DOHH2 (cell line): Measurements from ENCODE around the gene SYT1.

Experiments used
- H3F3A ChIP-seq: fragments of 200-600 bp; sonication (generic), shearing (Covaris generic); 2 replicates; pipeline ENCODE4 v1.6.0; 2016; ENCODE audit warnings: antibody characterized with exemption, mild to moderate bottlenecking; ENCODE audit not compliant: control insufficient read depth, insufficient read depth
- H3K27ac ChIP-seq: fragments of 200-600 bp; sonication (generic); 2 replicates; pipeline ENCODE4 v1.5.1; 2014; ENCODE audit warnings: low read depth, mild to moderate bottlenecking, low read length, moderate library complexity
- H3K27me3 ChIP-seq: fragments of 200-600 bp; sonication (generic); 2 replicates; pipeline ENCODE4 v1.6.1; 2014; ENCODE audit warnings: mild to moderate bottlenecking, low read length, mixed read lengths; ENCODE audit not compliant: control insufficient read depth
- H3K36me3 ChIP-seq: fragments of 200-600 bp; sonication (generic); 2 replicates; pipeline ENCODE4 v1.6.1; 2014; ENCODE audit warnings: mild to moderate bottlenecking, low read length, moderate library complexity, mixed read lengths; ENCODE audit not compliant: control insufficient read depth
- H3K4me1 ChIP-seq: fragments of 200-600 bp; sonication (generic); 2 replicates; pipeline ENCODE4 v1.6.1; 2014; ENCODE audit warnings: mild to moderate bottlenecking, low read length, mixed read lengths; ENCODE audit not compliant: control insufficient read depth
- H3K4me2 ChIP-seq: fragments of 200-600 bp; sonication (generic); 2 replicates; pipeline ENCODE4 v1.6.0; 2014; ENCODE audit warnings: mild to moderate bottlenecking, low read length, moderate library complexity
- H3K4me3 ChIP-seq: fragments of 200-600 bp; sonication (generic); 2 replicates; pipeline ENCODE4 v1.5.1; 2014; ENCODE audit warnings: mild to moderate bottlenecking, low read length, mixed read lengths
- H3K79me2 ChIP-seq: fragments of 200-600 bp; sonication (generic); 2 replicates; pipeline ENCODE4 v1.6.1; 2014; ENCODE audit warnings: mild to moderate bottlenecking, low read length, mixed read lengths; ENCODE audit not compliant: control insufficient read depth
- H3K9me2 ChIP-seq: fragments of 200-600 bp; sonication (generic); replicated peaks from 2 replicates; pipeline ENCODE4 v1.6.1; 2014; ENCODE audit warnings: mild to moderate bottlenecking, low read length, mixed read lengths; ENCODE audit not compliant: control insufficient read depth
- H3K9me3 ChIP-seq: fragments of 200-600 bp; sonication (generic); 2 replicates; pipeline ENCODE4 v1.6.1; 2014; ENCODE audit warnings: antibody characterized with exemption, low read length, mixed read lengths; ENCODE audit not compliant: control insufficient read depth, insufficient read depth
- H4K20me1 ChIP-seq: fragments of 200-600 bp; sonication (generic); 2 replicates; pipeline ENCODE4 v1.6.0; 2014; ENCODE audit warnings: low read depth, mild to moderate bottlenecking, antibody characterized with exemption, low read length, moderate library complexity; ENCODE audit not compliant: control insufficient read depth, insufficient read depth
- EZH2phosphoT487 ChIP-seq: fragments of 200-600 bp; sonication (generic); IDR thresholded peaks from 2 replicates; pipeline ENCODE4 v1.6.1; 2017; ENCODE audit warnings: borderline replicate concordance, mild to moderate bottlenecking, antibody characterized with exemption, low read length, moderate library complexity, mixed read lengths
- TF ChIP-seq, protein P1 (sequence below): fragments of 200-600 bp; sonication (generic); IDR thresholded peaks from one replicate; pipeline ENCODE4 v1.5.1; 2014; ENCODE audit warnings: antibody characterized with exemption, mild to moderate bottlenecking, low read depth, low read length; ENCODE audit not compliant: poor library complexity, severe bottlenecking

The SYT1 gene

DNA sequence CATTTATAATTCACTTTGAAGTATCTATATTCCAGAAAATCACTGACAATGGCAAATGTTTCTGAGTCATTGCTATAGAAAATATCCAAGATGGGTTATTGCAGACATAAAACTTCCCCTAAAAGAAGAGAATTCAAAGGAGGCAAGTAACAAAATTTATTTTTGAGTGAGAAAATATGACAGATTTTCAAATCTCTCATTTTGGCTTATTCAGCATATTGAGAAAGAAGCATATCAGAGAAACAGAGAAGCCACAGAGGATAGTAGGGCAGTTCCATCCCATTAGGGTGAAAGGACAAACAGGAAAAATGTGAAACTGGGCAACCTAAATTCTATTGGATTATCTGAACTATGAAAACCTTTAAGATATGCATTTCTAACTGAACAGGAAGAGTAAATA, 85.0 kb downstream of the SYT1 start:
- Histone ChIP-seq H3K9me2 (no peaks in the 10 kb centered on the region), H3K36me3 (no peaks in the 10 kb centered on the region), H3K27ac (no peak overlapping the region), H3K27me3 (no peaks in the 10 kb centered on the region), H3F3A (no peaks in the 10 kb centered on the region), H3K4me1 (no peaks in the 10 kb centered on the region), H3K79me2 (no peaks in the 10 kb centered on the region), H3K4me3 (no peak overlapping the region), H4K20me1 (no peaks in the 10 kb centered on the region), H3K9me3 (no peaks in the 10 kb centered on the region), H3K4me2 (no peak overlapping the region)
- TF ChIP-seq, protein P1, sequence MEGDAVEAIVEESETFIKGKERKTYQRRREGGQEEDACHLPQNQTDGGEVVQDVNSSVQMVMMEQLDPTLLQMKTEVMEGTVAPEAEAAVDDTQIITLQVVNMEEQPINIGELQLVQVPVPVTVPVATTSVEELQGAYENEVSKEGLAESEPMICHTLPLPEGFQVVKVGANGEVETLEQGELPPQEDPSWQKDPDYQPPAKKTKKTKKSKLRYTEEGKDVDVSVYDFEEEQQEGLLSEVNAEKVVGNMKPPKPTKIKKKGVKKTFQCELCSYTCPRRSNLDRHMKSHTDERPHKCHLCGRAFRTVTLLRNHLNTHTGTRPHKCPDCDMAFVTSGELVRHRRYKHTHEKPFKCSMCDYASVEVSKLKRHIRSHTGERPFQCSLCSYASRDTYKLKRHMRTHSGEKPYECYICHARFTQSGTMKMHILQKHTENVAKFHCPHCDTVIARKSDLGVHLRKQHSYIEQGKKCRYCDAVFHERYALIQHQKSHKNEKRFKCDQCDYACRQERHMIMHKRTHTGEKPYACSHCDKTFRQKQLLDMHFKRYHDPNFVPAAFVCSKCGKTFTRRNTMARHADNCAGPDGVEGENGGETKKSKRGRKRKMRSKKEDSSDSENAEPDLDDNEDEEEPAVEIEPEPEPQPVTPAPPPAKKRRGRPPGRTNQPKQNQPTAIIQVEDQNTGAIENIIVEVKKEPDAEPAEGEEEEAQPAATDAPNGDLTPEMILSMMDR = no peak
- no peak for TF ChIP-seq EZH2phosphoT487

DNA sequence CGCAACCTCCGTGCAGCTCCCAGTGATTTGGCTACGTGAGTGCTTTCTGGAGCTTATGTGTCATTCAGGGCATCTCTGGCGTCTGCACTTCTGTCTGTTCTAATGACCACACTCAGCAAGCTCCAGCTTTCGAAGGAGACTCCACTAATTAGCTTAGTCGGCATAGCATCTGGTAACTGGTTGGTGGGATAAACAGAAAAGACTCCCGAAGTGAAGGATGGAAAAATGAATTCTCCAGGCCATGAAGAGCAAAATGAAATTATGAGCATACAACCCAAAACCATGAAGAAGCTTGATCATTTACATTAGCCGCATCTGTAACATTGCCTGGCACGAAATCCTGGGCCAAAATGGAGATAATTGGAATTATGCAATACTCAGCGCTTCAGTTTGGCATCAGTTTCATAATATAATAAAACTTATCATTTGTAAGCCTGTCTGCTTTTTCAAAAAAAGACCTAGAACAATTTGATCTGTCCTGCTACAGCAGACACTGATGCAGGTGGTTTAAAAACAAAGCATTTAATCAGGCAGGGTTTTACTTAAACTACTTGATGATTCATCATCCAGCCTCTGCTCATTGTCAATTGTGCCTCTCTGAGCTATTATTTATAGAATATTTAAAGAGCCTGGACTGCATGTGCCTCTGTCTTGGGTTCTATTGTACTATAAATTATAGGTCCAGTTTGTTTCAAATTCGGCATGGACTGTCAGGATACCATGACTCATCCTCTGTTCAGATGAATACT, 87.4 kb downstream of the SYT1 start:
- H3K9me3 ChIP-seq = no peaks in the 10 kb centered on the region
- no peaks in the 10 kb centered on the region for H3K4me1 ChIP-seq
- no peaks in the 10 kb centered on the region for H3K36me3 ChIP-seq
- H3K27me3 ChIP-seq = no peaks in the 10 kb centered on the region
- H4K20me1 ChIP-seq = no peaks in the 10 kb centered on the region
- no peak for TF ChIP-seq EZH2phosphoT487
- TF ChIP-seq, protein P1 = no peak
- no peaks in the 10 kb centered on the region for H3K79me2 ChIP-seq
- no peaks in the 10 kb centered on the region for H3F3A ChIP-seq
- no peak overlapping the region for H3K4me3 ChIP-seq
- H3K4me2 ChIP-seq = no peak overlapping the region
- H3K9me2 ChIP-seq = no peaks in the 10 kb centered on the region
- no peak overlapping the region for H3K27ac ChIP-seq

DNA sequence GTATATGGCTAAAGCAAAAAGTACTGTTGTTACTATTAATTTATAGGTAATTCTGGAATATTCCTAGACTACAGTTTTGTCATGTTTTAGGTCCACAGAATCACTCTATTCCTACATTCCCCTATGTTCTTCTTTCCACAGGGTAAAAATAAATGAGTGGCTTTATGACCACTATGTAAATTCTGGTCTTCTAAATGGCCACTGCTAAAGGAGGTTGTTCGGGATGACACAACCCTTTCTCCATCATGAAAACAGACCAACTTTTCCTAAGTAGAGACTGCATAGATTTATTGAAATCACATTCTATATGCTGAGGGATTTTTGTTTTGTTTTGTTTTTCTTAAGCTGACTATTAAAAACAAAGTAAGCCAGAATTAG, 88.0 kb downstream of the SYT1 start:
- H3K9me3 ChIP-seq = no peaks in the 10 kb centered on the region
- H4K20me1 ChIP-seq = no peaks in the 10 kb centered on the region
- H3F3A ChIP-seq = no peaks in the 10 kb centered on the region
- no peaks in the 10 kb centered on the region for H3K4me1 ChIP-seq
- no peak overlapping the region for H3K4me2 ChIP-seq
- no peaks in the 10 kb centered on the region for H3K27me3 ChIP-seq
- no peaks in the 10 kb centered on the region for H3K9me2 ChIP-seq
- H3K79me2 ChIP-seq = no peaks in the 10 kb centered on the region
- TF ChIP-seq EZH2phosphoT487 = no peak
- TF ChIP-seq, protein P1 = no peak
- H3K27ac ChIP-seq = no peak overlapping the region
- no peak overlapping the region for H3K4me3 ChIP-seq
- no peaks in the 10 kb centered on the region for H3K36me3 ChIP-seq

GRCh38 chr12:78958941-78959340, 94.4 kb downstream of the SYT1 start:
- Histone ChIP-seq H3F3A (no peaks in the 10 kb centered on the region), H3K27ac (no peak overlapping the region), H3K4me2 (no peak overlapping the region), H3K36me3 (no peaks in the 10 kb centered on the region), H3K9me2 (no peaks in the 10 kb centered on the region), H3K9me3 (no peaks in the 10 kb centered on the region), H3K27me3 (no peaks in the 10 kb centered on the region), H3K4me1 (no peaks in the 10 kb centered on the region), H3K4me3 (no peak overlapping the region), H4K20me1 (no peaks in the 10 kb centered on the region), H3K79me2 (no peaks in the 10 kb centered on the region)
- TF ChIP-seq EZH2phosphoT487 = no peak
- TF ChIP-seq, protein P1 = no peak
